Measurements from ENCODE around the gene RCC2.

DNA sequence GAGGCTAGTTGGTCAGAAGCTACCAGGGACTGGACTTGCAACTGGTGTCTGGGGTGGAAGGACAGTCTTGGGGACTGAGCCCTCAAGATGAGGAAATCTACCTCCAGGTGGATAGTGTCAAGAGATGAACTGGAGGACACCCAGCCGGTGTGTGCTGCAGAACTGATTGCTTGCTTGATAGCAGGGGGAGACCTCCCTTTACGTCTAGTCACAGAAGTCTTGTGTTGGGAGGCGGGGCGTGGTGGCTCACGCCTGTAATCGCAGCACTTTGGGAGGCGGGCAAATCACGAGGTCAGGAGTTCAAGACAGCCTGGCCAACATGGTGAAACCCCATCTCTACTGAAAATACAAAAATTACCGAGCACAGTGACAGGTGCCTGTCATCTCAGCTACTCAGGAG lies 4.9 kb downstream of the RCC2 start:
- TF ChIP-seq, protein P1, sequence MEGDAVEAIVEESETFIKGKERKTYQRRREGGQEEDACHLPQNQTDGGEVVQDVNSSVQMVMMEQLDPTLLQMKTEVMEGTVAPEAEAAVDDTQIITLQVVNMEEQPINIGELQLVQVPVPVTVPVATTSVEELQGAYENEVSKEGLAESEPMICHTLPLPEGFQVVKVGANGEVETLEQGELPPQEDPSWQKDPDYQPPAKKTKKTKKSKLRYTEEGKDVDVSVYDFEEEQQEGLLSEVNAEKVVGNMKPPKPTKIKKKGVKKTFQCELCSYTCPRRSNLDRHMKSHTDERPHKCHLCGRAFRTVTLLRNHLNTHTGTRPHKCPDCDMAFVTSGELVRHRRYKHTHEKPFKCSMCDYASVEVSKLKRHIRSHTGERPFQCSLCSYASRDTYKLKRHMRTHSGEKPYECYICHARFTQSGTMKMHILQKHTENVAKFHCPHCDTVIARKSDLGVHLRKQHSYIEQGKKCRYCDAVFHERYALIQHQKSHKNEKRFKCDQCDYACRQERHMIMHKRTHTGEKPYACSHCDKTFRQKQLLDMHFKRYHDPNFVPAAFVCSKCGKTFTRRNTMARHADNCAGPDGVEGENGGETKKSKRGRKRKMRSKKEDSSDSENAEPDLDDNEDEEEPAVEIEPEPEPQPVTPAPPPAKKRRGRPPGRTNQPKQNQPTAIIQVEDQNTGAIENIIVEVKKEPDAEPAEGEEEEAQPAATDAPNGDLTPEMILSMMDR (IDR thresholded peaks at IDR 0.05), result no peak
- no peak for TF ChIP-seq POLR2A (IDR thresholded peaks at IDR 0.05)
